Rectal smooth muscle tissue (tissue), 1 donor: ENCODE measurements around the gene ELP6.
"Not testable (repeated sequence)": the region's sequence is repeated elsewhere in the genome, so short reads cannot be mapped to it uniquely, and the experiment has no call there.

Source experiments
- H3K27ac ChIP-seq: one replicate; pipeline ENCODE4 v1.7.0; 2013; ENCODE audit warnings: low read depth, low read length, inconsistent platforms
- H3K27me3 ChIP-seq: one replicate; pipeline ENCODE4 v1.7.0; 2013; ENCODE audit warnings: low read length; ENCODE audit not compliant: control insufficient read depth, insufficient read depth
- H3K36me3 ChIP-seq: one replicate; pipeline ENCODE4 v1.7.0; 2013; ENCODE audit warnings: low read length; ENCODE audit not compliant: control insufficient read depth, insufficient read depth
- H3K4me1 ChIP-seq: one replicate; pipeline ENCODE4 v1.7.0; 2013; ENCODE audit warnings: low read length; ENCODE audit not compliant: control insufficient read depth, insufficient read depth
- H3K4me3 ChIP-seq: one replicate; pipeline ENCODE4 v1.7.0; 2013; ENCODE audit warnings: low read length
- H3K9ac ChIP-seq: one replicate; pipeline ENCODE4 v1.7.0; 2013; ENCODE audit warnings: low read length

The ELP6 gene

GRCh38 chr3:47476330-47476626, 37.2 kb downstream of the ELP6 start:
- Histone ChIP-seq H3K27ac (peak overlapping the region; percentile 78), H3K4me1 (peaks cover 10% of the 10 kb centered on the region), H3K4me3 (peak overlapping the region; percentile 90), H3K27me3 (no peaks in the 10 kb centered on the region), H3K9ac (peak overlapping the region; percentile 50), H3K36me3 (no peaks in the 10 kb centered on the region)

GRCh38 chr3:47475570-47476329, 37.8 kb downstream of the ELP6 start, which contains the start of gene SCAP:
SCAP (minus strand) TSS chr3:47475941; CDS start chr3:47442993, 32,948 bp downstream.
- H3K9ac ChIP-seq, result peak within 1 kb of the TSS; percentile 70
- peaks cover 10% of the 10 kb centered on the region for H3K4me1 ChIP-seq
- H3K27ac ChIP-seq, result peak within 1 kb of the TSS; percentile 78
- H3K36me3 ChIP-seq, result no peaks in the 10 kb centered on the region
- H3K27me3 ChIP-seq, result no peaks in the 10 kb centered on the region
- peak within 1 kb of the TSS; percentile 90 for H3K4me3 ChIP-seq

- no peaks in the 10 kb centered on the region for H3K36me3 ChIP-seq
- H3K27ac ChIP-seq, result peak overlapping the region; percentile 60
- peaks cover 10% of the 10 kb centered on the region for H3K4me1 ChIP-seq
- peak overlapping the region; percentile 90 for H3K4me3 ChIP-seq
- no peaks in the 10 kb centered on the region for H3K27me3 ChIP-seq
- peak overlapping the region; percentile 70 for H3K9ac ChIP-seq
These were observed 38.4 kb downstream of the ELP6 start for GRCh38 chr3:47475029-47475569.

GRCh38 chr3:47473391-47473790, 40.1 kb downstream of the ELP6 start:
- H3K36me3 ChIP-seq, result no peaks in the 10 kb centered on the region
- no peak overlapping the region for H3K4me3 ChIP-seq
- H3K27ac ChIP-seq, result no peak overlapping the region
- peaks cover 10% of the 10 kb centered on the region for H3K4me1 ChIP-seq
- no peaks in the 10 kb centered on the region for H3K27me3 ChIP-seq
- H3K9ac ChIP-seq, result no peak overlapping the region

- no peaks in the 10 kb centered on the region for H3K27me3 ChIP-seq
- H3K4me1 ChIP-seq, result peaks cover 1% of the 10 kb centered on the region
- no peak overlapping the region for H3K4me3 ChIP-seq
- H3K27ac ChIP-seq, result no peak overlapping the region
- no peak overlapping the region for H3K9ac ChIP-seq
- H3K36me3 ChIP-seq, result no peaks in the 10 kb centered on the region
These were observed 43.9 kb downstream of the ELP6 start for GRCh38 chr3:47469616-47470015.

GRCh38 chr3:47468315-47468714, 45.2 kb downstream of the ELP6 start:
- not testable (repeated sequence) for H3K9ac ChIP-seq, H3K36me3 ChIP-seq, H3K4me3 ChIP-seq, H3K27me3 ChIP-seq, H3K27ac ChIP-seq, H3K4me1 ChIP-seq

GRCh38 chr3:47464588-47464987, 48.9 kb downstream of the ELP6 start:
- no peaks in the 10 kb centered on the region for H3K4me1 ChIP-seq
- H3K27ac ChIP-seq, result no peak overlapping the region
- H3K9ac ChIP-seq, result no peak overlapping the region
- H3K27me3 ChIP-seq, result no peaks in the 10 kb centered on the region
- no peaks in the 10 kb centered on the region for H3K36me3 ChIP-seq
- no peak overlapping the region for H3K4me3 ChIP-seq

GRCh38 chr3:47459534-47460085, 53.9 kb downstream of the ELP6 start:
- H3K9ac ChIP-seq, H3K36me3 ChIP-seq, H3K4me1 ChIP-seq, H3K27me3 ChIP-seq, H3K4me3 ChIP-seq, H3K27ac ChIP-seq: not testable (repeated sequence)

GRCh38 chr3:47456984-47457383, 56.5 kb downstream of the ELP6 start:
- Histone ChIP-seq H3K36me3 (no peaks in the 10 kb centered on the region), H3K27ac (no peak overlapping the region), H3K4me3 (no peak overlapping the region), H3K9ac (no peak overlapping the region), H3K4me1 (no peaks in the 10 kb centered on the region), H3K27me3 (no peaks in the 10 kb centered on the region)

GRCh38 chr3:47455806-47456452, 57.6 kb downstream of the ELP6 start:
- H3K27ac ChIP-seq, result no peak overlapping the region
- H3K9ac ChIP-seq, result no peak overlapping the region
- H3K4me3 ChIP-seq, result no peak overlapping the region
- H3K27me3 ChIP-seq, result no peaks in the 10 kb centered on the region
- H3K4me1 ChIP-seq, result no peaks in the 10 kb centered on the region
- no peaks in the 10 kb centered on the region for H3K36me3 ChIP-seq

- H3K27ac ChIP-seq, result no peak overlapping the region
- no peaks in the 10 kb centered on the region for H3K4me1 ChIP-seq
- no peaks in the 10 kb centered on the region for H3K36me3 ChIP-seq
These were observed 60.9 kb downstream of the ELP6 start for GRCh38 chr3:47452453-47453215.

More at GRCh38 chr3:47452453-47453215, 60.9 kb downstream of the ELP6 start:
- Histone ChIP-seq H3K9ac (no peak overlapping the region), H3K4me3 (no peak overlapping the region), H3K27me3 (no peaks in the 10 kb centered on the region)
